Mesenchymal stem cell (in vitro differentiated cells and primary cell): ENCODE results near the gene CERK.

Experiments used
- DNase-seq: peaks from one replicate; pipeline ENCODE4 v3.0.0-alpha.2; 2013
- H2AFZ ChIP-seq: one replicate; pipeline ENCODE4 v1.6.1; 2013; ENCODE audit warnings: low read depth, mild to moderate bottlenecking, control low read depth, inconsistent platforms, low read length, moderate library complexity
- H2AK5ac ChIP-seq: 2 replicates; pipeline ENCODE4 v1.6.1; 2013; ENCODE audit warnings: low read length, moderate library complexity, mild to moderate bottlenecking, inconsistent platforms; ENCODE audit not compliant: severe bottlenecking
- H2BK120ac ChIP-seq: one replicate; pipeline ENCODE4 v1.6.1; 2013; ENCODE audit warnings: low read depth, mild to moderate bottlenecking, inconsistent platforms, low read length, moderate library complexity
- H2BK12ac ChIP-seq, 2 experiments: one replicate each; pipeline ENCODE4 v1.6.1; 2013; ENCODE audit warnings: inconsistent platforms in 2 of 2, low read length in 2 of 2, mild to moderate bottlenecking in 2 of 2, moderate library complexity in 2 of 2, control low read depth in 1 of 2
- H2BK15ac ChIP-seq: one replicate; pipeline ENCODE4 v1.6.1; 2013; ENCODE audit warnings: mild to moderate bottlenecking, low read depth, inconsistent platforms; ENCODE audit not compliant: poor library complexity, severe bottlenecking
- H2BK5ac ChIP-seq: 2 replicates; pipeline ENCODE4 v1.6.1; 2013; ENCODE audit warnings: low read depth, mild to moderate bottlenecking, low read length, control low read depth, inconsistent platforms; ENCODE audit not compliant: poor library complexity, severe bottlenecking
- H3K14ac ChIP-seq, 2 experiments: one replicate each; pipeline ENCODE4 v1.6.1; 2013; ENCODE audit warnings: inconsistent platforms in 2 of 2, low read length in 2 of 2, control low read depth in 1 of 2, mild to moderate bottlenecking in 1 of 2, moderate library complexity in 1 of 2
- H3K18ac ChIP-seq, 2 experiments: one replicate each; pipeline ENCODE4 v1.6.1; 2013; ENCODE audit warnings: inconsistent platforms in 2 of 2, low read length in 2 of 2, control low read depth in 1 of 2, low read depth in 1 of 2, mild to moderate bottlenecking in 1 of 2
- H3K23ac ChIP-seq, 2 experiments: one replicate each; pipeline ENCODE4 v1.6.1; 2013; ENCODE audit warnings: inconsistent platforms in 2 of 2, low read length in 2 of 2, mild to moderate bottlenecking in 2 of 2, moderate library complexity in 2 of 2, control low read depth in 1 of 2
- H3K27ac ChIP-seq: 2 replicates; pipeline ENCODE4 v1.5.1; 2013; ENCODE audit warnings: mild to moderate bottlenecking, moderate library complexity, low read length, control low read depth, inconsistent platforms; ENCODE audit not compliant: poor library complexity, severe bottlenecking
- H3K27me3 ChIP-seq, 2 experiments: 2 replicates each; pipeline versions ENCODE4 v1.6.1 to v1.7.0; 2013; ENCODE audit warnings: low read length in 2 of 2, mild to moderate bottlenecking in 2 of 2, moderate library complexity in 2 of 2, control low read depth in 1 of 2, inconsistent platforms in 1 of 2; ENCODE audit not compliant: control insufficient read depth in 1 of 2, insufficient read depth in 1 of 2
- H3K36me3 ChIP-seq, 2 experiments: 2 replicates each; pipeline versions ENCODE4 v1.6.1 to v1.7.0; 2013; ENCODE audit warnings: low read length in 2 of 2, control low read depth in 1 of 2, inconsistent platforms in 1 of 2, low read depth in 1 of 2, mild to moderate bottlenecking in 1 of 2; ENCODE audit not compliant: insufficient read depth in 2 of 2, control insufficient read depth in 1 of 2
- H3K4ac ChIP-seq, 2 experiments: one replicate each; pipeline ENCODE4 v1.6.1; 2013; ENCODE audit warnings: inconsistent platforms in 2 of 2, low read length in 2 of 2, mild to moderate bottlenecking in 2 of 2, moderate library complexity in 2 of 2, control low read depth in 1 of 2, low read depth in 1 of 2
- H3K4me1 ChIP-seq: 2 replicates; pipeline ENCODE4 v1.6.1; 2013; ENCODE audit warnings: low read depth, low read length, control low read depth; ENCODE audit not compliant: control insufficient read depth, insufficient read depth
- H3K4me2 ChIP-seq: 2 replicates; pipeline ENCODE4 v1.6.1; 2013; ENCODE audit warnings: low read length, mild to moderate bottlenecking, inconsistent platforms; ENCODE audit not compliant: poor library complexity, severe bottlenecking
- H3K4me3 ChIP-seq, 2 experiments: 2 replicates each; pipeline versions ENCODE4 v1.5.1 to v1.7.0; 2013; ENCODE audit warnings: low read length in 2 of 2, mild to moderate bottlenecking in 2 of 2, control low read depth in 1 of 2, low read depth in 1 of 2; ENCODE audit not compliant: insufficient read depth in 1 of 2
- H3K79me1 ChIP-seq: replicated peaks from 2 replicates; pipeline ENCODE4 v1.6.1; 2013; ENCODE audit warnings: mild to moderate bottlenecking, control low read depth, low read length, inconsistent platforms; ENCODE audit not compliant: poor library complexity, severe bottlenecking
- H3K9ac ChIP-seq: 2 replicates; pipeline ENCODE4 v1.7.0; 2013; ENCODE audit warnings: mild to moderate bottlenecking, low read length, moderate library complexity
- H3K9me3 ChIP-seq: 2 replicates; pipeline ENCODE4 v1.7.0; 2013; ENCODE audit warnings: mild to moderate bottlenecking, low read length; ENCODE audit not compliant: control insufficient read depth
- H4K8ac ChIP-seq: one replicate; pipeline ENCODE4 v1.6.1; 2013; ENCODE audit warnings: inconsistent platforms, mild to moderate bottlenecking, low read length, moderate library complexity
- H4K91ac ChIP-seq: one replicate; pipeline ENCODE4 v1.6.1; 2013; ENCODE audit warnings: mild to moderate bottlenecking, low read length, inconsistent platforms
- WGBS: methylation state at CpG from one replicate; pipeline ENCODE4 v1.1.7; 2013; ENCODE audit warnings: mixed read lengths; 5-methylcytosine and 5-hydroxymethylcytosine counted together

The CERK gene

DNA sequence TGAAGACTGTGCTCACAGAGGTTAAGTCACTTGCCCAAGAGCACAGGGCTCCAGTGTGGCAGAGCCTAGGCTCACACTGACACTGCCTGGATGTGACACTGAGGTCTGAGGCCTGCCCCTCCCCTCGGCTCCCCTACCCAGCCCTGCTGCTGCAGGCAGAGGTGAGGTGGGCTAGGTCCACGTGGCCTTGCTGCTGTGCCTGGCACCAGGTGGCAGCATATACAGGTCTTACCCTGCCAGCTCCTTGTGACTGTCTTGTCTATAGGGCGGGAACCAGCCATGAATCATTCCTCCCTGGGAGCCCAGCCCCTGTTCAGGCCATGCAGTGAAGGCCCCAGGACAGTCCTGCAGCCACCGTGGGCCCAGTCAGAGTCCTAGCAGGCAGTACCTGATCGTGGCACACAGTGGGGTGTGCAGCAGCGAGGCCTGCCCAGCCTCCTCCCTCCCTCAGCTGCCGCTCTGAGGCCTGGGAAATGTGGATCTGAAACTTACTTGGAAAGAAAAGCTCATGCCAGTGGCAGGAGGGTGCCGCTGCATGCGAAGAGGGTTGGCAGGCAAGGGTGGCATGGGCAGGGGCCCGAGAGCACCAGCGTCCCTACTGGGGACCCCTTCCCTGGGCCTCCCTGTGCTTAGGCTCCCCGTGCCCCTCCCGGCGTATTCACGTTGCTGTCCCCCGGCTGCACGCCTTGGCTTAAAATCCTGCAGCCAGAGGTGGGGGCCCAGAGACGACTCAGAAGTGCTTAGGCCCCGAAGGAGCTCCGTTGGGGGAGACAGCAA, 1.2 kb upstream of the CERK start:
- Histone ChIP-seq H3K23ac (peak overlapping the region in 1 of 2 experiments; percentile 16), H3K18ac (peak overlapping the region; percentile 59 to 71), H2BK15ac (no peak overlapping the region), H3K79me1 (peaks cover 2% of the 10 kb centered on the region), H2BK12ac (peak overlapping the region in 1 of 2 experiments; percentile 26), H4K8ac (peak overlapping the region; percentile 84), H3K27ac (no peak overlapping the region), H3K27me3 (no peaks in the 10 kb centered on the region), H2AK5ac (no peak overlapping the region), H3K9me3 (no peaks in the 10 kb centered on the region), H3K4me2 (peak overlapping the region; percentile 92), H3K36me3 (no peaks in the 10 kb centered on the region), H4K91ac (peak overlapping the region; percentile 79), H3K4me3 (peak overlapping the region; percentile 82 to 89), H3K4me1 (peaks cover 32% of the 10 kb centered on the region), H3K14ac (peak overlapping the region in 1 of 2 experiments; percentile 15), H2BK5ac (no peak overlapping the region), H3K4ac (peak overlapping the region in 1 of 2 experiments; percentile 86), H2BK120ac (no peak overlapping the region), H2AFZ (no peak overlapping the region), H3K9ac (peak overlapping the region; percentile 80)
- 80% methylated on average over 20 of the region's 20 CpGs for WGBS
- peak; percentile 39 for DNase-seq

GRCh38 chr22:46738647-46739093, 618 bp upstream of the CERK start:
- Histone ChIP-seq H3K79me1 (peaks cover 2% of the 10 kb centered on the region), H2AFZ (peak overlapping the region; percentile 79), H4K8ac (peak overlapping the region; percentile 85), H4K91ac (peak overlapping the region; percentile 79), H3K23ac (peak overlapping the region in 1 of 2 experiments; percentile 16), H2BK5ac (peak overlapping the region; percentile 40), H3K36me3 (no peaks in the 10 kb centered on the region), H2BK120ac (peak overlapping the region; percentile 94), H3K27me3 (no peaks in the 10 kb centered on the region), H3K9me3 (no peaks in the 10 kb centered on the region), H3K9ac (peak overlapping the region; percentile 80), H2BK15ac (peak overlapping the region; percentile 74), H3K4me3 (peak overlapping the region; percentile 82 to 89), H2AK5ac (no peak overlapping the region), H3K4me2 (peak overlapping the region; percentile 92), H3K14ac (peak overlapping the region in 1 of 2 experiments; percentile 89), H3K4ac (peak overlapping the region; percentile 84 to 86), H3K4me1 (peaks cover 34% of the 10 kb centered on the region), H3K27ac (no peak overlapping the region), H2BK12ac (peak overlapping the region; percentile 33 to 88), H3K18ac (peak overlapping the region; percentile 59 to 71)
- 16% methylated on average over 19 of the region's 20 CpGs for WGBS
- peak; percentile 53 for DNase-seq

GRCh38 chr22:46737105-46737975, 712 bp downstream of the CERK start:
- Histone ChIP-seq H3K4ac (peak overlapping the region; percentile 51 to 86), H2BK15ac (peak overlapping the region; percentile 60), H3K14ac (peak overlapping the region in 1 of 2 experiments; percentile 53), H4K8ac (peak overlapping the region; percentile 61), H3K18ac (peak overlapping the region; percentile 82 to 92), H3K79me1 (peaks cover 4% of the 10 kb centered on the region), H2BK120ac (peak overlapping the region; percentile 96), H3K27ac (no peak overlapping the region), H3K23ac (peak overlapping the region in 1 of 2 experiments; percentile 28), H3K4me1 (peaks cover 36% of the 10 kb centered on the region), H3K4me2 (peak overlapping the region; percentile 65), H2AK5ac (no peak overlapping the region), H3K9me3 (no peaks in the 10 kb centered on the region), H2AFZ (no peak overlapping the region), H2BK5ac (no peak overlapping the region), H3K9ac (peak overlapping the region; percentile 82), H2BK12ac (no peak overlapping the region), H3K4me3 (peak overlapping the region; percentile 82 to 86), H4K91ac (no peak overlapping the region), H3K27me3 (no peaks in the 10 kb centered on the region), H3K36me3 (no peaks in the 10 kb centered on the region)
- DNase-seq = peak; percentile 47
- 9% methylated on average over 50 of the region's 53 CpGs for WGBS
